ENCODE measurements around the gene CNKSR3.
A peak's percentile ranks its signal among the peaks of the same experiment; 100 is the strongest.

The CNKSR3 gene

DNA sequence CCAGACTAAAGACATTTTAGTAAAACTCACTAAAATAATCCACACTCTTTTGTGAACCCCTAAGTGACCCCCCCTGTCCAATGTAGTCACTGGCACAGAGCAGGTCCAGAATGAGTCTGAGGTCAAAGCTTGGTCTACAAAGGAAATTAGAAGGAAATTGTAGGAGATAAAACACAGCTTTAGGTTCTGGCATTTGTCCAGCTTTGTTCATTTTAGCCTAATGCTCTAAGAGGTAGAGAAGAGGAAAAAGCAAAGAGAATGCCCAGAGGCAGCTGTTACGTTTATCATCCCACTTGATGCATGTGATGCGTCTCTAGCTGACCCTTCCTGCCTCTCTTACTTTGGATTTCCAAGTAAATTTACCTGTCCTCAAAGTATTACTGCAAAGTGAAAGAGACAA lies 62.5 kb downstream of the CNKSR3 start:
- no peak for TF ChIP-seq CTCF (IDR thresholded peaks at IDR 0.05; ENCODE audit: low read length, missing control alignments)
- DNase-seq (ENCODE audit: low read depth), result peak; percentile 85

DNA sequence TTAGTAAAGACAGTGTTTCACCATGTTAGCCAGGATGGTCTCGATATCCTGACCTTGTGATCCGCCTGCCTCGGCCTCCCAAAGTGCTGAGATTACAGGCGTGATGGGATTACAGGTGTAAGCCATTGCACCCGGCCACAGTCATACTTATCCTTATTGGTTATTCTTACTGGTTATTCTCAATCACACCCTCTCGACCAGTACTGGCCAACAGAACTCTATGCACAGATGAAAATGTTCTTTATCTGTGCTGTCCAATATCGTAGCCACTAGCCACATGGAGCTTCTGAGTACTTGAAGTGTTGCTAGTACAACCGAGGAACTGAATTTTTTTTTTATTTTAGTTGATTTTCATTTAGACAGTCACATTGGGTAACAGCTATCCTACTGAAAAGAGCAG lies 63.5 kb downstream of the CNKSR3 start:
- no peak overlapping the region for H3K4me3 ChIP-seq (replicated peaks; ENCODE audit: low read depth, low read length)
- DNase-seq (ENCODE audit: low read depth), result no peak
- no peak for TF ChIP-seq CTCF (IDR thresholded peaks at IDR 0.05; ENCODE audit: low read length, missing control alignments)

More for the DNA sequence above, 62.5 kb downstream of the CNKSR3 start:
- peak overlapping the region; percentile 10 for H3K4me3 ChIP-seq (replicated peaks; ENCODE audit: low read depth, low read length)

DNA sequence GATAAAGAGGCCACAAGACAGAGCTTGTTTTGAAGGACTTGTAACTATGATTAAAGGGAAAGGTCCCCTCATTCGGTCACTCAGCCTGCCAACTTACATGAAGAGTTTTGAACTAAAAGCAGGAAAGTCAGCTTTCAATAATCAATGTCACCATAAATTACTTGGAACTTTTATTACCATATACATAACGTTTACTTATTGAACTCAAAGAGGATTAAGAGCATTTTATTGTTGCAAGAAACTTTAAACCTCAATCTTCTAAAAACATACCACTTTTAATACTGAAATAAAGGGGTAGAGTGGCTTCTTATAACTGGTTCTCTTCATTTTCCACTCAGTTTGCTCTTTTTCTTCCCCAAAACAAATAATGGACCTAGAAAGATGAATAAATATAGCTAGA lies 65.1 kb downstream of the CNKSR3 start:
- H3K4me3 ChIP-seq (replicated peaks; ENCODE audit: low read depth, low read length), result no peak overlapping the region
- no peak for DNase-seq (ENCODE audit: low read depth)
- TF ChIP-seq CTCF (IDR thresholded peaks at IDR 0.05; ENCODE audit: low read length, missing control alignments), result no peak

GRCh38 chr6:154441995-154442310 lies 68.5 kb downstream of the CNKSR3 start:
- TF ChIP-seq CTCF (IDR thresholded peaks at IDR 0.05; ENCODE audit: low read length, missing control alignments), result no peak
- no peak overlapping the region for H3K4me3 ChIP-seq (replicated peaks; ENCODE audit: low read depth, low read length)
- no peak for DNase-seq (ENCODE audit: low read depth)

DNA sequence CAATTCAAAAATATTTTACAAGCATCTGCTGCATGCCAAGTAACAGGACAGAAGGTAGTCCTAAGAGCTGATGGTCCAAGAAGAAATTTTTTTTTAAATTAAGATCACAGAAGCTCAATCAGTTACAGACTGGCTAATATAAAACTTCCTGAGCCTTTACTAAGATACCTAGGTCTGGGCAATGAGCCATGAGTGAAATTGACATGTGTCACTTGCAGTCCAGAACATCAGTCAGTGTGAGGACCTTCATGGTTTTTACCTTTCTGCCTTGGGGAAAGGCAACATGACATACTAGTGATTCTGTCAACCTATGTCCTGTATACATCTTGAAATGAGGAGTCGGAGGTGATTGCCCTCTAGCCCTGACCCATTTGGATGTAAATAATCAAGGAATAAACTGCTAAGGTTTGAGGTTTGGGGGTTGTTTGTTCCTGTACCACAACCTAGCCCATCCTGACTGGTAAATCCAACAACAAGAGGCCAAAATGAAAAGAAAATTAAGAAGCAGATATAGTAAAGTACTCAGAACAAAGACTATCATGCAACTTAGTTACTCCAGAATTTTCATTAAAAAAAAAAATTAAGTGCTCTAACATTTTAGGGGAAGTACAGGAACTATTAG lies 70.0 kb downstream of the CNKSR3 start:
- H3K4me3 ChIP-seq (replicated peaks; ENCODE audit: low read depth, low read length), result no peak overlapping the region
- DNase-seq (ENCODE audit: low read depth), result no peak
- TF ChIP-seq CTCF (IDR thresholded peaks at IDR 0.05; ENCODE audit: low read length, missing control alignments), result no peak

GRCh38 chr6:154440022-154440421 lies 70.5 kb downstream of the CNKSR3 start:
- H3K4me3 ChIP-seq (replicated peaks; ENCODE audit: low read depth, low read length), result no peak overlapping the region
- DNase-seq (ENCODE audit: low read depth), result no peak

More at GRCh38 chr6:154440022-154440421, 70.5 kb downstream of the CNKSR3 start:
- TF ChIP-seq CTCF (IDR thresholded peaks at IDR 0.05; ENCODE audit: low read length, missing control alignments), result no peak
